ENCODE results near the gene SLC5A2. TPM values are rescaled to one million over a fixed set of nuclear protein-coding genes. Genes with fewer than 3 reads are reported as not detected.

SLC5A2 gene
- total and polyA plus RNA-seq, 2 of the 13 experiments (the other 11 are each of a cell fraction or from before 2014, with no cell fraction given) = 0.24 to 0.97 TPM

- TF ChIP-seq, protein P1, sequence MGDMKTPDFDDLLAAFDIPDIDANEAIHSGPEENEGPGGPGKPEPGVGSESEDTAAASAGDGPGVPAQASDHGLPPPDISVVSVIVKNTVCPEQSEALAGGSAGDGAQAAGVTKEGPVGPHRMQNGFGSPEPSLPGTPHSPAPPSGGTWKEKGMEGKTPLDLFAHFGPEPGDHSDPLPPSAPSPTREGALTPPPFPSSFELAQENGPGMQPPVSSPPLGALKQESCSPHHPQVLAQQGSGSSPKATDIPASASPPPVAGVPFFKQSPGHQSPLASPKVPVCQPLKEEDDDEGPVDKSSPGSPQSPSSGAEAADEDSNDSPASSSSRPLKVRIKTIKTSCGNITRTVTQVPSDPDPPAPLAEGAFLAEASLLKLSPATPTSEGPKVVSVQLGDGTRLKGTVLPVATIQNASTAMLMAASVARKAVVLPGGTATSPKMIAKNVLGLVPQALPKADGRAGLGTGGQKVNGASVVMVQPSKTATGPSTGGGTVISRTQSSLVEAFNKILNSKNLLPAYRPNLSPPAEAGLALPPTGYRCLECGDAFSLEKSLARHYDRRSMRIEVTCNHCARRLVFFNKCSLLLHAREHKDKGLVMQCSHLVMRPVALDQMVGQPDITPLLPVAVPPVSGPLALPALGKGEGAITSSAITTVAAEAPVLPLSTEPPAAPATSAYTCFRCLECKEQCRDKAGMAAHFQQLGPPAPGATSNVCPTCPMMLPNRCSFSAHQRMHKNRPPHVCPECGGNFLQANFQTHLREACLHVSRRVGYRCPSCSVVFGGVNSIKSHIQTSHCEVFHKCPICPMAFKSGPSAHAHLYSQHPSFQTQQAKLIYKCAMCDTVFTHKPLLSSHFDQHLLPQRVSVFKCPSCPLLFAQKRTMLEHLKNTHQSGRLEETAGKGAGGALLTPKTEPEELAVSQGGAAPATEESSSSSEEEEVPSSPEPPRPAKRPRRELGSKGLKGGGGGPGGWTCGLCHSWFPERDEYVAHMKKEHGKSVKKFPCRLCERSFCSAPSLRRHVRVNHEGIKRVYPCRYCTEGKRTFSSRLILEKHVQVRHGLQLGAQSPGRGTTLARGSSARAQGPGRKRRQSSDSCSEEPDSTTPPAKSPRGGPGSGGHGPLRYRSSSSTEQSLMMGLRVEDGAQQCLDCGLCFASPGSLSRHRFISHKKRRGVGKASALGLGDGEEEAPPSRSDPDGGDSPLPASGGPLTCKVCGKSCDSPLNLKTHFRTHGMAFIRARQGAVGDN (CRISPR knock-in tag; IDR thresholded peaks at IDR 0.05) = peak; percentile 31; the same call in 1 of the 2 replicates
- TF ChIP-seq TCF7 (IDR thresholded peaks at IDR 0.05; ENCODE audit: low read depth) = no peak
- TF ChIP-seq ZNF775 (CRISPR knock-in tag; IDR thresholded peaks at IDR 0.05; ENCODE audit: borderline replicate concordance) = no peak
- TF ChIP-seq PPARG (CRISPR knock-in tag; conservative IDR thresholded peaks at IDR 0.05) = no peak
- TF ChIP-seq ZNF615 (CRISPR knock-in tag; IDR thresholded peaks at IDR 0.05; ENCODE audit: borderline replicate concordance) = no peak
- TF ChIP-seq, protein P2, sequence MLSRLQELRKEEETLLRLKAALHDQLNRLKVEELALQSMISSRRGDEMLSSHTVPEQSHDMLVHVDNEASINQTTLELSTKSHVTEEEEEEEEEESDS (CRISPR knock-in tag; IDR thresholded peaks at IDR 0.05; ENCODE audit: borderline replicate concordance) = no peak
- no peak for TF ChIP-seq SALL2 (CRISPR knock-in tag; IDR thresholded peaks at IDR 0.05)
- peak; percentile 70; the same call in 1 of the 2 replicates for TF ChIP-seq ZNF776 (CRISPR knock-in tag; IDR thresholded peaks at IDR 0.05)
- peak; percentile 98 for TF ChIP-seq ZBTB33 (CRISPR knock-in tag; IDR thresholded peaks at IDR 0.05)
- TF ChIP-seq SMARCC2 (IDR thresholded peaks at IDR 0.05) = no peak
- TF ChIP-seq MBD4 (IDR thresholded peaks at IDR 0.05; ENCODE audit: borderline replicate concordance, low read length) = no peak
Measured at GRCh38 chr16:31472709-31473203, 10.2 kb upstream of the SLC5A2 start (continued).
